DOHH2 (cell line): ENCODE data around the gene COL4A4.

Source experiments
- CTCF ChIP-seq: fragments of 200-600 bp; sonication (generic); IDR thresholded peaks from one replicate; pipeline ENCODE4 v1.5.1; 2014; ENCODE audit warnings: antibody characterized with exemption, mild to moderate bottlenecking, low read depth, low read length; ENCODE audit not compliant: poor library complexity, severe bottlenecking
- EZH2phosphoT487 ChIP-seq: fragments of 200-600 bp; sonication (generic); IDR thresholded peaks from 2 replicates; pipeline ENCODE4 v1.6.1; 2017; ENCODE audit warnings: borderline replicate concordance, mild to moderate bottlenecking, antibody characterized with exemption, low read length, moderate library complexity, mixed read lengths

DNA sequence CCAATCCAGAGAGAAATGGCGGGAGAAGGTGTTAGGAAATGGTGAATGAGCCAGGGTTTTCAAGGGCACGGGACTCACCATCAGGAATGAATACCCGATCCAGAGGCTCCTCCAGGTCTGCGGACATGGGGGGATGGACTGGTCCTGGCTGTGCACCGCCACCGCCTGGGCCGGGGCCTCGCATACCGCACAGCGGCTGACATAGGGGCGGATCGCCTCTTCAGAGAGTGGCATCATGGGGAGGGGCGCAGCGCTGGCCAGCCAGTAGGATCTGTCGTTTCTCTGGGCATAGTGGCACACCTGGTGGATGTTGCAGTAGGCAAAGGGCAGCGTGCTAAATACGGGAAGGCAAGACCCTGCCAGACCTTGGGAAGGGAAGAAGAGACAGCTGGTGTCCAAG lies 156.1 kb downstream of the COL4A4 start:
- TF ChIP-seq CTCF: no peak
- no peak for TF ChIP-seq EZH2phosphoT487
